Measurements from ENCODE around the gene CBLIF.

The CBLIF gene

DNA sequence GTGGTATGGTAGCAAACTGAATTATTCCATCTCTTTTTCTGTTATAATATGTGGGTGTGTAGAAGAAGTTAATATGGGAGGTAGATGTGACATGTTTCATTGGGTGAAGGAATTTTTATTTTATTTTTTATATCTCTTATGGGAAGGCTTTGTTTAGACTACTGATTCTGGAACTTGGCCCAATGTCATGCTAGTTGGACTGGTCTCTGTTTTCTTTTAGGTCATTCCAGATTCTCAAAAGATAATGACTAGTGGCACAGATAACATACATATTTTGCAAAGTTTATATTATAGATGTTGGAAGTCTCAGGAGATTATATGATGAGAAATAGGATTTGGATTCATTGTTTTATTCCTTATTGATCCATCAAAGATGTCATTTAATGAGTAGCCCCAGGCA lies 32.0 kb upstream of the CBLIF start:
- TF ChIP-seq, protein P1, sequence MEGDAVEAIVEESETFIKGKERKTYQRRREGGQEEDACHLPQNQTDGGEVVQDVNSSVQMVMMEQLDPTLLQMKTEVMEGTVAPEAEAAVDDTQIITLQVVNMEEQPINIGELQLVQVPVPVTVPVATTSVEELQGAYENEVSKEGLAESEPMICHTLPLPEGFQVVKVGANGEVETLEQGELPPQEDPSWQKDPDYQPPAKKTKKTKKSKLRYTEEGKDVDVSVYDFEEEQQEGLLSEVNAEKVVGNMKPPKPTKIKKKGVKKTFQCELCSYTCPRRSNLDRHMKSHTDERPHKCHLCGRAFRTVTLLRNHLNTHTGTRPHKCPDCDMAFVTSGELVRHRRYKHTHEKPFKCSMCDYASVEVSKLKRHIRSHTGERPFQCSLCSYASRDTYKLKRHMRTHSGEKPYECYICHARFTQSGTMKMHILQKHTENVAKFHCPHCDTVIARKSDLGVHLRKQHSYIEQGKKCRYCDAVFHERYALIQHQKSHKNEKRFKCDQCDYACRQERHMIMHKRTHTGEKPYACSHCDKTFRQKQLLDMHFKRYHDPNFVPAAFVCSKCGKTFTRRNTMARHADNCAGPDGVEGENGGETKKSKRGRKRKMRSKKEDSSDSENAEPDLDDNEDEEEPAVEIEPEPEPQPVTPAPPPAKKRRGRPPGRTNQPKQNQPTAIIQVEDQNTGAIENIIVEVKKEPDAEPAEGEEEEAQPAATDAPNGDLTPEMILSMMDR (IDR thresholded peaks at IDR 0.05; ENCODE audit: borderline replicate concordance, insufficient read depth, low read depth, low read length), result no peak
- H3K4me3 ChIP-seq (ENCODE audit: low read depth, low read length), result no peak overlapping the region

DNA sequence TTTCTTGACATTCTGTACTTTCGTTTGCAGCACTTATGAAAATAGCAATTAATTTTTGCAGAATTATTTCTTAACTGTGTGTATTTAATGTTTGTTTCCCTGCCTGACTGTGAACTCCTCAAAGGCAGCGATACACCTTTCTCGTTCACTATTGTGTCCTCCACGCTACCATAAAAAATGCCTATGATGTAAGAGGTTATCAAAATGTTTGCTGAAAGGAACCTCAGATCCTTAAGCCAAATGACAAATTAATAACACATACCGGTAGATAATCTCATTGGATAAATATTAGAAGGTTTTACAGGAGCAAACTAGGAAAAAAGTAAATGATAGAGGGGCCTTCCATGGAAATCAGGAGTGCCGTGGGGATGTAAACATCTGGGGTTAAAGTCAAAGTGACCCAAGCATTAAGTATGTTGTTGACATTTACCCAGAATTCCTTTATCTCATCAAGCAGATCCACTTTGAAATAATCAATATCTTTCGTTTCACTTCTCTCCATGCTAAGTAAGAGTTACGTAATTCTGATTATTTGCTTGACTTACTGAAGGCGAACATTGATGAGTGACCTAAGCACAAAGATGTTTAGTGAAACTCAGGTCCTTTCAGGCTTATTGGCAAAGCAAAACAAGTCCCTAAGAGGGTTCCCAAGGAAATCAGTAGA lies 30.7 kb upstream of the CBLIF start:
- no peak overlapping the region for H3K4me3 ChIP-seq (ENCODE audit: low read depth, low read length)
- TF ChIP-seq, protein P1 (IDR thresholded peaks at IDR 0.05; ENCODE audit: borderline replicate concordance, insufficient read depth, low read depth, low read length), result no peak

DNA sequence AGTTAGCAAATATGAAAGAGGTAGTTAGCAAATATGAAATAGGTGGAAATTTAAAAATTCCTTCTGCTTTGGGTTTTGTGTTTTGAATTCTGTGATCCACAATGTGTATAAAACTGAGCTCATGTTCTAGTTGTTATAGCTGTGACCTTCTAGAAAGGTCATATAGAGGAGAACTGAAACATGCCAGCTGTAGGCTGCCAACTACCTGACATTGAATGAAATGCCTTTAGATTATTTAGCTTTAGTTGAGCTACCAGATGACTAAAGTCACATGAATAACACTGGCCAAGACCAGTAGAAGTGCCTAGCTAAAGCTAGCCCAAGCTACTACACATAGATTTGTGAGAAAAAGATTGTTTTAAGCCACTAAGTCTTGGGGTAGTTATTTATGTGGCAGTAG lies 26.8 kb upstream of the CBLIF start:
- no peak overlapping the region for H3K4me3 ChIP-seq (ENCODE audit: low read depth, low read length)
- TF ChIP-seq, protein P1 (IDR thresholded peaks at IDR 0.05; ENCODE audit: borderline replicate concordance, insufficient read depth, low read depth, low read length), result no peak

DNA sequence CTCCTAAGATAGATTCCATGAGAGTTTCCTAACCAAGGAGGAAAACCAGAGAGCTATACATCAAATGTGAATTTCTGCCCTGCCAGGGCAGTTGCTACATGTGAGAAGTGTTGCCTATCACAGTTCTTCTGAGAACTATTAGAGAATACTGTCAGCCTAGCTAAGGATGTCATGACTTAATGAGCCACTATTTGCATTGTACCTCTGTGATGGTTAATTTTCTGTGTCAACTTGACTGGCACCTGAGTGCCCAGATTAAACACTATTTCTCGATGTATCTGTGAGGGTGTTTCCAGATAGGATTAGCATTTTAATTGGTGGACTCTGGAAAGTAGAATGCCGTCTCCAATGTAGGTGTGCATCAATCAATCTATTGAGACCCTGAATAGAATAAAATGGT lies 22.6 kb upstream of the CBLIF start:
- TF ChIP-seq, protein P1 (IDR thresholded peaks at IDR 0.05; ENCODE audit: borderline replicate concordance, insufficient read depth, low read depth, low read length), result no peak
- no peak overlapping the region for H3K4me3 ChIP-seq (ENCODE audit: low read depth, low read length)

DNA sequence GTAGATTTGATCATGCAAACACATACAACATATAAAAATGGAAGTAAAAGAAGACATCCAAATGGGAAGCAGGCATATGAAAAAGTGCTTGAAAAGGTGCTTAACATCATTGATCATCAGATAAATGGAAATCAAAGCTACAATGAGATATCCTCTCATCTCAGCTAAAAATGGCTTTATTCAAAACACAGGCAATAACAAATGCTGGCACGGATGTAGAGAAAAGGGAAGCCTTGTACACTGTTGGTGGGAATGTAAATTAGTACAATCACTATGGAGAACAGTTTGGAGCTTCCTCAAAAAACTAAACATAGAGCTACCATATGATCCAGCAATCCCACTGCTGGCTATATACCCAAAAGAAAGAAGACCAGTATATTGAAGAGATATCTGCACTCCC lies 21.5 kb upstream of the CBLIF start:
- H3K4me3 ChIP-seq (ENCODE audit: low read depth, low read length), result no peak overlapping the region
- TF ChIP-seq, protein P1 (IDR thresholded peaks at IDR 0.05; ENCODE audit: borderline replicate concordance, insufficient read depth, low read depth, low read length), result no peak

DNA sequence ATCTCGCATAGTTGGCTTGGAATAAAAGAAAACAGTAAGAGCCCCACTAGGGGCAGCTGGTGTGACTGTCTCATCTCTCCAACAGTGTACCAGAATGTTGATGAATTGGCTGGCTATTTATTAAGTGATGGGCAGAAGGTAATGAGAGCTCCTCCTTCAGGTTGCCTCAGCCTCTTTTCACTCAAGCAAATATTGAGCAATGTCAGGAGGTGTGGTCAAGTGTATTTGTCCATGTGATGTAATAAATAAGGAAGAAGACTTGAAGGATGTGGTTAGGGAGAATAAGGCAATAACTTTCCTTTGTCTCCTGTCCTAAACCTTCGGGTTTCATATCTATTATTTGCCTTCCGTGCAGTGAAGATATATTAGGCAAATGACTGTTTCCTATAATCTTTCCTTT lies 21.1 kb upstream of the CBLIF start, which contains the start of gene TCN1:
Gene TCN1, minus strand, starts transcription at position 91 of the 400 bp plus-strand sequence. Its CDS starts 17 bp downstream, at position 74.
- TF ChIP-seq, protein P1 (IDR thresholded peaks at IDR 0.05; ENCODE audit: borderline replicate concordance, insufficient read depth, low read depth, low read length), result no peak
- H3K4me3 ChIP-seq (ENCODE audit: low read depth, low read length), result no peak within 1 kb of the TSS

DNA sequence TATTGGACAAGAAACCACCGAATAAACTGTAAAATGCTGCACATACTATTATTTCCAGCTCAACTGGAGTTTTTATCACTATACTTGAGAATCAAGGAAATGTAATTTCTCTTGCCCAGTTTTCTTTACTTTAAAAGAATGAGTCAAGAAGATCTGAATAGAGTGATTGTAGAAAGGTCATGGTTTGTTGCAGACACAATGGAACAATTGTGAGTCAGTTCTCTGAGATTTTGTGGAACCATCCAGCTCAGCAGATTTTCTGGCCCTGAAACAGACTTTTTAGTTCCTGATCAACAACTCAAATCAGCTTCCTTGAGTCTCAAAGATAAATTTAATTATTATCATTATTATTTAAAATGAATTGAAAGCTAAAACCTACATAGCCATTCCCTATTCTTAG lies 19.7 kb upstream of the CBLIF start:
- TF ChIP-seq, protein P1 (IDR thresholded peaks at IDR 0.05; ENCODE audit: borderline replicate concordance, insufficient read depth, low read depth, low read length), result no peak

More for the DNA sequence above, 19.7 kb upstream of the CBLIF start:
- no peak overlapping the region for H3K4me3 ChIP-seq (ENCODE audit: low read depth, low read length)
